ENCODE results near the gene DKK2.
"Not testable (repeated sequence)": the region's sequence is repeated elsewhere in the genome, so short reads cannot be mapped to it uniquely, and the experiment has no call there.

- TF ChIP-seq USF2 (IDR thresholded peaks at IDR 0.05; ENCODE audit: borderline replicate concordance, low read depth, low read length); MAX (IDR thresholded peaks at IDR 0.05; ENCODE audit: low read depth); POLR2AphosphoS5 (IDR thresholded peaks at IDR 0.05; ENCODE audit: low read depth, low read length); ELF1 (IDR thresholded peaks at IDR 0.05); CTCF (IDR thresholded peaks at IDR 0.05); EZH2phosphoT487 (IDR thresholded peaks at IDR 0.05; ENCODE audit: borderline replicate concordance, low read depth); NRF1 (IDR thresholded peaks at IDR 0.05; ENCODE audit: low read depth, low read length); GATA2 (CRISPR knock-in tag; IDR thresholded peaks at IDR 0.05): not testable (repeated sequence)
Measured at GRCh38 chr4:106908049-106908448, 128.1 kb downstream of the DKK2 start.
